HG02623 (cell line): ENCODE data around the gene MCRIP2.

ENCODE experiments used
- ATAC-seq: cut with Tn5 transposase; IDR thresholded peaks from one replicate; pipeline ENCODE4 v1.9.1; 2021; ENCODE audit warnings: moderate library complexity; ENCODE audit not compliant: unreplicated experiment

MCRIP2 gene

DNA sequence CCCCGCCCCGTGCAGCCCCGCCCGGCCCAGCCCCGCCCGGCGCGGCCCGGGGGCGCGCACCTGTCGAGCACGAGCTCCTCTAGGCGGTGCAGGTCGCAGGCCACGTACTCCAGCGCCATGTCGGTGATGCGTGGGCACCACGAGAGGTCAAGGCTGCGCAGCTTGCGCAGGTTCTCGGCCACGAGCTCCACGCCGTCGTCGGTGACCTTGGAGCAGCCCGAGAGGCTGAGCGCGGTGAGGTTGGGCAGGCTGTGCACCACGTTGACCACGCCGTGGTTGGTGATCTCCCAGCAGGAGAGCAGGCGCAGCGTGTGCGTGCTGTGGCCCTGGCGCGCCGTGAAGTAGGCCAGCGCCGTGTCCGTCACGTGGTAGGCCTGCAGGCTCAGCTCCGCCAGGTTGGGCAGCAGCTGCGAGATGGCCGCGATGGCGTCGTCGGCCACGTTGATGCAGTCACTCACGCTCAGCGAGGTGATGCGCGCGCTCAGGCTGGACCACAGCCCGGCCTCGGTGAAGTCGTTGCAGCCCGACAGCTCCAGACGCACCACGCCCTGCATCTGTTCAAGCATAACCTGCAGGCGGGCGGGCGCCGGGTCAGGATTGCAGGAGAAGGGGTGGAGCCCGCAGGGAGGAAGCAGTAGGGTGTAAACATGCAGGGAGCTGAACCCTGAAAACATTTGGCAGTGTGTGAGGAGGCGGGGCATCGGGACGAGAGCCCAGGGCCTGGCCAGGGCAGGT, 53.9 kb downstream of the MCRIP2 start:
- no peak for ATAC-seq
